Ishikawa (cell line): ENCODE data around the gene TLN1.

Source experiments
- CEBPB ChIP-seq: IDR thresholded peaks from 2 replicates; pipeline ENCODE4 v1.6.1; 2012
- FOXM1 ChIP-seq: IDR thresholded peaks from 2 replicates; pipeline ENCODE4 v1.6.1; 2012; ENCODE audit warnings: low read depth, borderline replicate concordance
- NFIC ChIP-seq: IDR thresholded peaks from 2 replicates; pipeline ENCODE4 v1.6.1; 2012
- RAD21 ChIP-seq: IDR thresholded peaks from 2 replicates; pipeline ENCODE4 v1.6.1; 2012; ENCODE audit warnings: low read depth

DNA sequence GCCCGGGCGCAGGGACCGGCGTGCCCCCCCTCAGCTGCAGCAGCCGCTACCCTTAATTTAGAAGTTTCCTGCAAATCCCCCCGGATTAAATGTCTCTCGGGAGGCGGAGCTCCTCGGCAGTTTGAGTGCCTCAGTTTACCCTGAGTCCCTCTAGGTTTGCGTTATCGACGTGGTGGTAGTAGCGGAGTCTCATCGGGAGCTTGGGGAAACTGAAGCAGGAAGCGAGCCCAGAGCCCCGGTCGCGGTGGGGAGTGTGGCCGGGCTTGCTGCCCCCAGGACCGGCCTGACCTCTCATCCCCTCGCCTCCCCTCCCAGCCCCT lies 41.7 kb downstream of the TLN1 start:
- no peak for TF ChIP-seq CEBPB
- TF ChIP-seq RAD21, result no peak
- no peak for TF ChIP-seq FOXM1
- TF ChIP-seq NFIC, result no peak
